Omental fat pad (tissue), 4 donors: ENCODE data around the gene HTR3B. TPM values are rescaled to one million over a fixed set of nuclear protein-coding genes. Genes with fewer than 3 reads are reported as not detected.
A peak's percentile ranks its signal among the peaks of the same experiment; 100 is the strongest.

Source experiments
- ATAC-seq: fragments of 150-250 bp; one replicate; pipeline ENCODE4 v1.9.1; 2016; ENCODE audit warnings: mild to moderate bottlenecking, moderate library complexity; ENCODE audit not compliant: low FRiP score
- DNase-seq: peaks from one replicate; pipeline ENCODE4 v3.0.0-alpha.2; 2019; ENCODE audit warnings: low spot score
- CTCF ChIP-seq, 3 donors: fragments of 450-650 bp; IDR thresholded peaks; one replicate each; pipeline ENCODE4 v1.5.1; 2016 to 2017; ENCODE audit warnings: antibody characterized with exemption in 3 of 3, mild to moderate bottlenecking in 3 of 3, moderate library complexity in 2 of 3
- small RNA-seq: library from RNA; depleted of rRNA; stranded (forward); fragments of <200 nt; gene quantifications from one replicate; pipeline ENCODE3, GENCODE V24; 2016
- total RNA-seq, 4 donors: library from RNA; depleted of rRNA; stranded (reverse); fragments of >200 nt; gene quantifications; one replicate each; pipeline ENCODE4 v1.1.0, GENCODE V29; 2016

The HTR3B gene
- total RNA-seq, 4 donors from 2014 or later: not detected

GRCh38 chr11:113989381-113989780 lies 84.8 kb downstream of the HTR3B start:
- DNase-seq (no peak), ATAC-seq (no peak)
- no peak for TF ChIP-seq CTCF (IDR thresholded peaks at IDR 0.05)

- no peak for DNase-seq
- ATAC-seq: no peak
- TF ChIP-seq CTCF (IDR thresholded peaks at IDR 0.05): no peak
Measured at GRCh38 chr11:113989916-113990315, 85.3 kb downstream of the HTR3B start.

- TF ChIP-seq CTCF (IDR thresholded peaks at IDR 0.05): no peak
- DNase-seq: no peak
- no peak for ATAC-seq
Measured at GRCh38 chr11:113991170-113991569, 86.6 kb downstream of the HTR3B start.

GRCh38 chr11:113991718-113992458 lies 87.3 kb downstream of the HTR3B start:
- TF ChIP-seq CTCF (IDR thresholded peaks at IDR 0.05): no peak
- DNase-seq: no peak

GRCh38 chr11:113992459-113993110 lies 88.0 kb downstream of the HTR3B start:
- no peak for TF ChIP-seq CTCF (IDR thresholded peaks at IDR 0.05)
- ATAC-seq (no peak), DNase-seq (no peak)

More at GRCh38 chr11:113991718-113992458, 87.3 kb downstream of the HTR3B start:
- no peak for ATAC-seq

- peak in 1 of 3 donors; percentile 42 for TF ChIP-seq CTCF (IDR thresholded peaks at IDR 0.05)
- ATAC-seq (no peak), DNase-seq (no peak)
Measured at GRCh38 chr11:113994077-113994954, 89.7 kb downstream of the HTR3B start.

Small RNA genes lying within 50 kb of the gene (small RNA-seq; reads per million reads assigned to genes)
- gene RNU6-1107P: not detected

Other genes starting within 250 kb of the HTR3B start
- 1 to 10 TPM in 2 of 4 donors, under 1 TPM in 1, not detected in 1; 0.84 to 1.9 (median 1.7) TPM for gene TMPRSS5, start 198.5 kb upstream of the HTR3B start, total RNA-seq
- 10 to 100 TPM in 2 of 4 donors, 1 to 10 TPM in 2; 9.6 to 12.6 (median 10.3) TPM for gene ZW10, start 131.1 kb upstream of the HTR3B start, total RNA-seq
- not detected for gene CLDN25, start 125.0 kb upstream of the HTR3B start, total RNA-seq
- gene USP28, start 29.2 kb upstream of the HTR3B start, total RNA-seq: 10 to 100 TPM in 3 of 4 donors, 1 to 10 TPM in 1; 8.5 to 20.2 (median 11.5) TPM
- under 1 TPM in 1 of 4 donors, not detected in 3; 0.88 TPM for gene HTR3A, start 70.3 kb downstream of the HTR3B start, total RNA-seq
- 100 to 1,000 TPM in 3 of 4 donors, 10 to 100 TPM in 1; 82.7 to 375 (median 189) TPM for gene ZBTB16, start 154.9 kb downstream of the HTR3B start, total RNA-seq